HepG2 (cell line): ENCODE measurements around the gene P2RY12. TPM values are rescaled to one million over a fixed set of nuclear protein-coding genes. Genes with fewer than 3 reads are reported as not detected.

Source experiments
- ATAC-seq: fragments of 200-7000 bp; cut with Tn5 transposase; 3 replicates; pipeline ENCODE4 v1.9.1; 2020; ENCODE audit warnings: mild to moderate bottlenecking, moderate library complexity
- BruUV-seq: library from RNA; stranded (reverse); fragments of 400-500 nt; replicated peaks from 2 replicates; lab custom pipeline; 2021; lab: Mats Ljungman, UMichigan
- CTCF ChIA-PET: fragments of 300-600 bp; formaldehyde crosslinking; extraction: SDS; loops from one replicate; lab custom pipeline; 2021; ENCODE audit warnings: low total read pairs, inconsistent platforms, low intra/inter-chr PET ratio; lab: Yijun Ruan, JAX
- POLR2A ChIA-PET: fragments of 350-600 bp; sonication (Branson Sonifier 250); formaldehyde crosslinking; loops from one replicate; lab custom pipeline; 2020; ENCODE audit warnings: antibody characterized with exemption, inconsistent platforms; lab: Yijun Ruan, JAX
- DNase-seq: peaks from one replicate; pipeline ENCODE4 v3.0.0-alpha.2; 2015; ENCODE audit warnings: low spot score
- FAIRE-seq: peaks from 3 replicates; lab custom pipeline; 2011; peaks lifted over from hg19 to GRCh38; lab: Jason Lieb, UNC
- H2AFZ ChIP-seq: one replicate; pipeline ENCODE4 v1.6.1; 2011; ENCODE audit warnings: low read length, inconsistent platforms
- H3K27ac ChIP-seq: fragments of 300-600 bp; 3 replicates; pipeline ENCODE4 v1.8.0; 2011; ENCODE audit warnings: mixed run types, mild to moderate bottlenecking, mixed read lengths, low read length, inconsistent platforms; ENCODE audit not compliant: insufficient read depth; ENCODE audit errors: extremely low read length
- H3K27me3 ChIP-seq, 2 experiments: fragments of 200-600 bp in 1 of 2; 2 replicates in 1 of 2; 3 replicates in 1 of 2; pipeline versions ENCODE4 v1.6.0 to v1.8.0; 2011; ENCODE audit warnings: low read length in 2 of 2, mild to moderate bottlenecking in 2 of 2, moderate library complexity in 2 of 2, inconsistent platforms in 1 of 2; ENCODE audit not compliant: insufficient read depth in 2 of 2, control insufficient read depth in 1 of 2
- H3K36me3 ChIP-seq, 2 experiments: fragments of 200-600 bp in 1 of 2; replicated peaks in 1 of 2; 2 replicates in 1 of 2; 3 replicates in 1 of 2; pipeline versions ENCODE4 v1.5.1 to v1.8.0; 2011; ENCODE audit warnings: low read length in 2 of 2, inconsistent platforms in 1 of 2; ENCODE audit not compliant: insufficient read depth in 2 of 2, control insufficient read depth in 1 of 2
- H3K4me1 ChIP-seq: 2 replicates; pipeline ENCODE4 v1.5.1; 2012; ENCODE audit warnings: low read length, inconsistent platforms; ENCODE audit not compliant: insufficient read depth
- H3K4me2 ChIP-seq: 2 replicates; pipeline ENCODE4 v1.6.0; 2011; ENCODE audit warnings: low read depth, low read length, inconsistent platforms
- H3K4me3 ChIP-seq, 3 experiments: fragments of 200-600 bp in 1 of 3; sonication (generic), shearing (Covaris generic) in 1 of 3; replicated peaks in 1 of 3; 2 replicates each; pipeline ENCODE4 v1.5.1; 2011 to 2016; ENCODE audit warnings: low read length in 3 of 3, inconsistent platforms in 2 of 3, low read depth in 2 of 3, mild to moderate bottlenecking in 2 of 3, control low read depth in 1 of 3, mixed read lengths in 1 of 3; ENCODE audit not compliant: insufficient read depth in 1 of 3
- H3K79me2 ChIP-seq: one replicate; pipeline ENCODE4 v1.6.1; 2011; ENCODE audit warnings: low read length, inconsistent platforms; ENCODE audit not compliant: insufficient read depth
- H3K9ac ChIP-seq: 2 replicates; pipeline ENCODE4 v1.6.0; 2011; ENCODE audit warnings: mild to moderate bottlenecking, low read depth, low read length, inconsistent platforms; ENCODE audit not compliant: insufficient read depth
- H3K9me3 ChIP-seq: 2 replicates; pipeline ENCODE4 v1.5.1; 2012; ENCODE audit warnings: mild to moderate bottlenecking, low read length
- H4K20me1 ChIP-seq: 2 replicates; pipeline ENCODE4 v1.6.0; 2011; ENCODE audit warnings: inconsistent platforms, mild to moderate bottlenecking, low read length, moderate library complexity; ENCODE audit not compliant: insufficient read depth
- MAX ChIP-seq: IDR thresholded peaks from 2 replicates; pipeline ENCODE4 v1.6.1; 2012; ENCODE audit warnings: inconsistent platforms
- PAXIP1 ChIP-seq: sonication (generic); formaldehyde crosslinking; conservative IDR thresholded peaks from 2 replicates; pipeline ENCODE4 v1.4.0; 2020; ENCODE audit warnings: mild to moderate bottlenecking, missing genetic modification reagents, moderate library complexity
- SKI ChIP-seq: fragments of 450-650 bp; IDR thresholded peaks from one replicate; pipeline ENCODE4 v1.6.1; 2018; ENCODE audit warnings: mild to moderate bottlenecking; ENCODE audit not compliant: partially characterized antibody
- ZBTB8A ChIP-seq: sonication (generic); formaldehyde crosslinking; IDR thresholded peaks from 2 replicates; pipeline ENCODE4 v1.4.0; 2020; ENCODE audit warnings: mild to moderate bottlenecking, low read depth, missing genetic modification reagents, borderline replicate concordance
- ZNF143 ChIP-seq: sonication (generic); formaldehyde crosslinking; IDR thresholded peaks from 2 replicates; pipeline ENCODE4 v1.4.0; 2020; ENCODE audit warnings: missing genetic modification reagents
- ZNF232 ChIP-seq: sonication (generic); formaldehyde crosslinking; IDR thresholded peaks from 2 replicates; pipeline ENCODE4 v1.4.0; 2020; ENCODE audit warnings: missing genetic modification reagents, borderline replicate concordance
- ZNF770 ChIP-seq: sonication (generic); formaldehyde crosslinking; IDR thresholded peaks from 2 replicates; pipeline ENCODE4 v1.5.0; 2020; ENCODE audit warnings: mild to moderate bottlenecking, missing genetic modification reagents
- WGBS: methylation state at CpG from one replicate; pipeline ENCODE4 v1.1.6; 2017; ENCODE audit warnings: low lambda C conversion rate; 5-methylcytosine and 5-hydroxymethylcytosine counted together
- in situ Hi-C: cut with HindIII; loops from 2 replicates; pipeline ENCODE4 v1.10.0; 2017; ENCODE audit warnings: low pct_unique_long_range_greater_than_20kb; ENCODE audit not compliant: extremely low pct_ligation_motif_present
- intact Hi-C: fragments of 100-400 bp; cut with micrococcal nuclease; formaldehyde crosslinking; loops from one replicate; pipeline ENCODE4 v1.10.0; 2022; ENCODE audit not compliant: unreplicated experiment
- polyA plus RNA-seq, 8 experiments: library from polyadenylated mRNA; depleted of rRNA in 3 of 8; stranded (reverse) in 7 of 8; unstranded in 1 of 8; fragments of >200 nt; fragmentation: Illumina TruSeq in 4 of 8; extraction: Trizol in 4 of 8; gene quantifications; 2 replicates each; pipeline versions ENCODE4 v1.2.1 to v1.2.3, GENCODE V29; 2011 to 2016; ENCODE audit warnings: low read depth in 4 of 8, missing spikeins in 1 of 8, mixed read lengths in 1 of 8; ENCODE audit not compliant: insufficient read depth in 1 of 8
- total RNA-seq, 5 experiments: library from RNA; depleted of rRNA; stranded (reverse); fragments of >200 nt; fragmentation: Illumina TruSeq; extraction: Trizol; gene quantifications; 2 replicates each; pipeline ENCODE4 v1.2.3, GENCODE V29; 2016; ENCODE audit warnings: low read depth in 1 of 5

The P2RY12 gene
- total and polyA plus RNA-seq, 2 of the 13 experiments (the other 11 are each of a cell fraction or from before 2014, with no cell fraction given): not detected

- WGBS: 71% methylated on average over 7 of the region's 7 CpGs
- Histone ChIP-seq H3K4me2 (no peak overlapping the region), H3K27ac (no peak overlapping the region), H3K9me3 (no peaks in the 10 kb centered on the region), H3K27me3 (no peaks in the 10 kb centered on the region), H3K4me3 (no peak overlapping the region), H2AFZ (no peak overlapping the region), H4K20me1 (no peaks in the 10 kb centered on the region), H3K36me3 (no peaks in the 10 kb centered on the region), H3K4me1 (no peaks in the 10 kb centered on the region), H3K9ac (no peak overlapping the region), H3K79me2 (no peaks in the 10 kb centered on the region)
- no peak for ATAC-seq
- ChIA-PET CTCF (no interaction called here), POLR2A (no interaction called here)
- intact Hi-C loops (no loop called here), in situ Hi-C loops (no loop called here)
- no peak for DNase-seq
- TF ChIP-seq ZNF232 (CRISPR knock-in tag): no peak
- no peak for TF ChIP-seq ZNF143
- no peak for TF ChIP-seq SKI
- no peak for TF ChIP-seq PAXIP1 (CRISPR knock-in tag)
- no peak for TF ChIP-seq ZNF770 (CRISPR knock-in tag)
- no peak for TF ChIP-seq MAX
- no peak for TF ChIP-seq ZBTB8A (CRISPR knock-in tag)
- FAIRE-seq: no peak
- BruUV-seq: no TSS peak
These were observed 65.6 kb downstream of the P2RY12 start for GRCh38 chr3:151318991-151319390.
